GM23248 (cell line): ENCODE results near the gene BCL2A1.

Experiments used
- EZH2 ChIP-seq: fragments of 200-600 bp; sonication (generic); IDR thresholded peaks from 2 replicates; pipeline ENCODE4 v1.6.1; 2018; ENCODE audit warnings: antibody characterized with exemption, mild to moderate bottlenecking; ENCODE audit not compliant: insufficient read depth, poor library complexity, severe bottlenecking
- EZH2phosphoT487 ChIP-seq: fragments of 200-600 bp; sonication (generic); IDR thresholded peaks from 2 replicates; pipeline ENCODE4 v1.6.1; 2018; ENCODE audit warnings: antibody characterized with exemption, moderate library complexity, mild to moderate bottlenecking, low read depth; ENCODE audit not compliant: insufficient read depth

GRCh38 chr15:80020731-80021130 lies 49.7 kb upstream of the BCL2A1 start:
- TF ChIP-seq EZH2 (no peak), EZH2phosphoT487 (no peak)
